ENCODE measurements around the gene MAGI1.

MAGI1 gene

DNA sequence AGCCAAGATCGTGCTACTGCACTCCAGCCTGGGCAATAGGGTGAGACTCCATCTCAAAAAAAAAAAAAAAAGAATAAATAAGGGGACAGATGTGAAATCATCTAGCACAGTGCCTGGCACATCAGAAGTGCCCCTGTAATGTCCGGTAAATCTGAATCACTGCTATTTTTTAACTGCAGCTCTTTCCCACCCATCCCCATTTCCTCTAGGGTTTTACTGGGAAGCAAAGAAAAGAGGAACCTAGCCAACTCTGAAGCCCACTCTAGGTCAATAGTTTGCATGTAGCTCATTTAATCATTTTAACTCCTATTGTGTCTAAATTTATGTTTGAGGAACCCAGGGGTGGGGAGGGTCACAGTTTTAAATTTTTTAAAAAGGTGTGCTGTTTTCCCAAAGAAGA lies 26.0 kb downstream of the MAGI1 start:
- DNase-seq: no peak

DNA sequence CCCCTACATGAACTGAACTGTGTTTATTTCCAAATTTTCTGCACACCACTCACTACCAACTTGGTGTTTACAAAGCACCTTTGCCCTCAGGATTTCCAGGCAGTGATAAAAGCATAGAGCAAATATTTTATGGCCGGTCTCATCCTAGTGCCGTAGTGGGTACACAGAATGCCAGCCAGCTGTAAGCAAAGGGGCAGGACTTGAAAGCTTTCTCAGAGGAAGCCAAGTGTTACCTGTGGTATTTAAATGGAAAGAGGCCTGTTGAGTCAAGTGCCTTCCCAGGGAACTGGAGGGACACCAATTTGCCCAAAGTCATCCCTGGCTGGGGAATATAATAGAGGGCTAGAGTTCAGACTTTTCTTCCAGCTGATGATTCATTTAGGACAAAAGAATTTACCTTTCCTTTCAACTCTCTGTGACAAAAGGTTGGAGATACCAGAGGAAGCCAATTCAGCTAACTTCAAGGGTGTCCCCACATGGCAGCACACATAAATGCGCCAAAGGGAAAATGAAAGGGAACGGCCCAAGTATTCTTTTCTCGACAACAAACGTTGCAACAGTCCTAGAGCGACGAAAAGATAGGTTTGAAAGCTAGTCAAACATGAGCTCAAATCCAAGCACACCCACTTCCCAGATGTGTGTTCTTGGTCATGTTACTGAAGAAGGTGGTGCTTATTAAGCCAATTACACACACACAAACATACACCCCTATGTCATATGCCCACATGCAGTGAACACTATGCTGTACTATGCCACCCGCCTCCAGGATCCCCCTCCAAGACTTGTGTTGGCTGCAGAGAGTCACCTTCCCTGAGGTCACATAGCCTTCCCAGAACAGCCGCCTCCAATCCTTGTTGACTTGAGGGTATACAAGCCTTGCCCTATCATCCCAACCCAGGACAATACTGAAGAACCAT lies 27.7 kb downstream of the MAGI1 start:
- no peak for DNase-seq

- DNase-seq: no peak
Measured at GRCh38 chr3:66010348-66010738, 28.4 kb downstream of the MAGI1 start.

DNA sequence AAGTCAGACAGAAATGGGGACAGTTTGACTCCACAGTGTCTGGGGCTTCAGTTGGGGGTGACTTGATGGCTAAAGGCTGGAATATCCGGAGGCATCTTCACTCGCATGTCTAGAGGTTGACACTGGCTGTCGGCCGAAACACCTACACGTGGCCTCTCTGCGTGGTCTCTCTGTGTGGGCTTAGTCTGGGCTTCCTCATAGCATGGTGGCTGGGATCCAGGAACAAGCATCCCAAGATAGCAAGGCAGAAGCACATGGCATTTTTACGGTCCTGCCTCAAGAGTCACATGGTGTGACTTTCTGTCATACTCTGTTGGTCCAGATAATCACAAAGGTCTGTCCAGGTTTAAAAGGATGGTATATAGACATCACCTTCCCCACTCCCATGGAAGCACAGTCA lies 34.5 kb downstream of the MAGI1 start:
- DNase-seq: no peak

- no peak for DNase-seq
Measured at GRCh38 chr3:66001626-66002025, 37.1 kb downstream of the MAGI1 start.

- no peak for DNase-seq
Measured at GRCh38 chr3:66000506-66000905, 38.2 kb downstream of the MAGI1 start.

DNA sequence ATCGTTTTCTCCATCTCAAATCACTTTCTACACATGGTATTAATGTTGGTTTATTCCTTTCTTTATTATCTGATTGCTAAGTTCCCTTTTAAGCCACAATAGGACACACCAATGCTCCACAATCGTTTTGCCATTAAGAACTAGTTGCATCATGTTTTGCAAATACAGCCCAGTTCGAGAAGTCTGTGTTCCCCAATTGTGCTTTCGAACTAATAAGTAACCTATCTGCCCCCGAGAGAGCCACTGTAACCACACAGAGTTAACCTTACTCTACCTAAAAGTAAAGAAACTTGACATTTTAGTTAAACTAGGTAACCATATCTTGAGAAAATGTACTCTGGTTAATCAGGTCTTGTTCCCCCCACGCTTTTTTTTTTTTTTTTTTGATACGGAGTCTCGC lies 39.1 kb downstream of the MAGI1 start:
- no peak for DNase-seq

DNA sequence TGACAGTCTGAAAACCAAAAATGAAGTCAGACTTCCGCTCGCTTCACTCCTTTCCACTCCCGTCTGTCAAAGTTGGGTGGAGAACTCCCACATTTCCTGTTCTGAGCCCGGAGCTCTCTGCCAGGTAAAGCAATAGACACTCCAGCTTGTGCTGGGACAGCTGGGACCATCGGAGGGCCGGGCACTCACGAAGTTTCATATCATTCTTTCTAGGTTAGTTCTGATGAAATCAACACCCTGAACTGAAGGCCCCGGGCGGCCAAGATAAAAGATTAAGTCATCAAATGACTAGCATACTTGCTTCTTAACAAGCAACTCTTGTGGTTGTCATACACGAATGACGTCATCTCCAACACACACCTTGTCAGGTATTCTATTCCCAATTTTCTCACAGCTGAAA lies 42.1 kb downstream of the MAGI1 start:
- no peak for DNase-seq

GRCh38 chr3:65995515-65995914 lies 43.2 kb downstream of the MAGI1 start:
- DNase-seq: no peak

DNA sequence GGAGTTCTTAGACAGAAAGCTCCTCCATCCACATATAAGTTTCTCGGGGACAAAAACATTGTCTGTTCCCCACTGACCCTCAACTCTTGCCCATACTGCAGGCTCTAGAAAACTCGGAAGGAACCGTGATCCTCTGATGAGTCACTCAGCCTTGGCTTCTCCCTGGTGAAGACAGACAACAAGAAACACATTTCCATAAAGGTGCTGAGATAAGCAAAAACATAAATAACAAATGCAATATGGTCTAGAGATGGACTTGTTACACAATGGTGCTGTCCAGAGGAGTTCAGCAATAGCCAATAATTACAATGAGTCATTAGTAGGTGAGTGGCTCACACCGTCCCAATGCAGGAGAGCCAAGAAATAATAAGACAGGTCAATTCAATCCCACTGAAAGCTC lies 43.7 kb downstream of the MAGI1 start:
- DNase-seq: no peak

DNA sequence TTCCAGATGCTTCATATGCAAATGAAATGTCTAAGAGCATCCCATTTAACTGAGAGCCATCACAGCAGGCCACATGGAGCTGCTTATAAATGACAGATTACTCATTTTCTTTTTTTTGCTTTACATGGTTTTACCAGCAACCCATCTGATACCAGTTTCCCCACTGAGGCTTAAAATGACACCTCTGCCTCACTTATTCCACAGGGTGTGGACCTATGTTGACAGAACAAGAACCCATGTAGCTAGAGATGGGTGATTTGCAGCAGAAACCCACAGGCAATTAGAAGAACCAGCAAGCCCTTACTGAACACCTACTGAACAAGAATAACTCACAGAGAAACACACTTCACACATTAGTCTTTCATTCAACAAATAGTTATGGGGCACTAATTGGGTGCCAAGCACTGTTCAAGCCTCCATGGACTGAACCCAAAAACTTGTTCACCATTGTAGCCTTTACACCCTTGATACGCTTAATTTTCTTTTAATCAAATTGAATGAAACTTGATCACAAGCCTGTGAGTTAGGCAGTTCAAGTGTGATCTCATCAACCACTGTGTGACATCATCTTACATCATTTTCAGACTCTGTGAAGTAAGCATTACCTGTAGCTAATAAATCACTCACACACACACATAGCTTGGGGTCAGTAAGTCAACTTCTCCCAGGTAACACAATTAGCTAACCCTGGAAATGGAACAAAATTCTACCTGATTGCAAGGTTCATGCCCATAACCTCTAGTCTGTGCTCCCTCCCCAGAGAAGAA lies 45.4 kb downstream of the MAGI1 start:
- no peak for DNase-seq

DNA sequence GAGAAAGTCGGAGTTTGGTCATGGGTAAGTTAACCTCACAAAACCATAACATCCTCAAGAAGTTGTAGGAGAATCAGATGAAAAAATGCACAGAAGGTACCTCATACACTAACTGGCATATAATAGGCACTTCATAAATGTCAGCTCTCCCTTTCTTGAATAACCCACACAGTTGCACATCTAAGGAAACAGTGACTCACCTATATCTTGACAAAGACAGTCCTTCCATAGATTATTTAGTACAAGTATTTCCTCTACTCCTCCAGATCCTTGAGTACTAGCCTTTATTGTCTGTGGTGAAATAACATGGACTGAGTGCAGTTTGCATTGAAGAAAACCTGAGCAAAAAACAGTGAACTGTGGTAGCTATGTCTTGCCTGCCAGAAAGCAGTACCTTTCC lies 46.6 kb downstream of the MAGI1 start:
- DNase-seq: no peak

DNA sequence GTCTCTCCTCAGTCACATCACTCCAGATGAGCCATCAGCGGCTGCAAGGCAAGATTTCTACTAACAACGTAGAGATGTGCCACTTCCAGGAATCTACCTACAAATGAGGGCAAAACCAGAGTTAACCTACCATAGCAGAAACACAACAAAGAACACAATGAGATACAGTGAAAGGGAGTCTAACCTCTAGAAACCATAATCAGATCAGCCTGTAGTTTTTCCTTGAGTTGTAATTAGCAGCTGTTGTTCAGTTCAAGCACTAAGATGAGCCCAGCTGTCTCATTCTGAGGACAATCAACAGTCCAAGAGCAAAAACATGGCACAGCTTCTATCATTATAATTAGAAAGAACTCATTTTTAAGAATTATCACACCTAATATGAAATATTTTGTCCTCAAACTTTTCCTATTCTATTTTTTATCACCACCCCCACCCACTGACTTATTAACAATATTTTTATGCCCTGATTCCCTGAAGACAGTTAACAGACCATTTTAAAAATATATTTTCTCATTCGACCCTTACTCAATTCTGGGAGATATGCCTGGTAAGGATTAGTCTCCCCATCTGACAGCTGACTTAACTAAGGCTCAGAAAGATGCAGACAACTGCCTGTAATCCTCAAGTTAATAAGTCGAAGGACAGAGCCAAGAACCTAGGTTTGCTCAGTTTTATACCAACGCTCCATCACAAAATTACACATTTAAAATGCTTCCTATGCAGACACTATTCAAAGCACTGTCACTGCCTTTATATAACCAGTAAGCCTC lies 50.1 kb downstream of the MAGI1 start:
- no peak for DNase-seq

DNA sequence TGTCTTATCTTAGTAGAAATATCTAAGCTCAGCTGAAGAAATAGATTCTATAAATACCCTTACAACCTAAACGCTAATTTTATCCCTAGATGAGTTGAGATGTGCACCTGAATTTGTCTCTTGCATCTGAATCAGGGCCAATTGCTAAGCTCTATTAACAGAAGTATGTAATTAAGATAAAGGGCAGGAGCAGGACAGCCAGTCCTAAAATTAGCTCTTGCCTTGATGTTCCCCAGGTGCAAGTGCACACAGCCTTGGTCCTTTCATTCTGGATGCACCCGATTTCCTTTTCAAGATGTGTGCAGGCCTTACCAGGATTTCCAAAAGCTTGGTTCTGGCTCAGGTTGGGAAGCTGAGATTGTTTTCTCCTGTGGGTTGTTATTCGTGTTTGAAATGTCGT lies 52.4 kb downstream of the MAGI1 start:
- DNase-seq: no peak

DNA sequence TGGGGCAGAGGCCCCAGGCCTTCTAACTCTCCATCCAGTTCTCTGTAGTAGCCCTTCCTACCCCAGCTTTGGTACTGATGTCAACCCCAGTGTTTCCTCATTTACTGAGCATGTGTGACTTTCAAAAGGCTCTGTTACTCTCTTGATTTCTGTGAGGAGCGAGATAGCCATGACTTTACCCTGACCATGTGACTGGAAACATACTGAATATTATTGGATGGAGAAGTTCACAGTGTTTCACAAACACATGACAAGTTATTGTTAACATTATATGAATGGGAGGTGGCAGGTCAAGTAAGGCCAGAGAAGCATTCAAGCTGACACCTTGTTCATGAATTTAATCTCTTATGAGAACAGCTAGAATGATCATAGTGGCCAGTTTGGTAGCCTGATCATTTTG lies 53.7 kb downstream of the MAGI1 start:
- no peak for DNase-seq

- no peak for DNase-seq
Measured at GRCh38 chr3:65983100-65983499, 55.6 kb downstream of the MAGI1 start.

GRCh38 chr3:65979731-65980130 lies 59.0 kb downstream of the MAGI1 start:
- no peak for DNase-seq

DNA sequence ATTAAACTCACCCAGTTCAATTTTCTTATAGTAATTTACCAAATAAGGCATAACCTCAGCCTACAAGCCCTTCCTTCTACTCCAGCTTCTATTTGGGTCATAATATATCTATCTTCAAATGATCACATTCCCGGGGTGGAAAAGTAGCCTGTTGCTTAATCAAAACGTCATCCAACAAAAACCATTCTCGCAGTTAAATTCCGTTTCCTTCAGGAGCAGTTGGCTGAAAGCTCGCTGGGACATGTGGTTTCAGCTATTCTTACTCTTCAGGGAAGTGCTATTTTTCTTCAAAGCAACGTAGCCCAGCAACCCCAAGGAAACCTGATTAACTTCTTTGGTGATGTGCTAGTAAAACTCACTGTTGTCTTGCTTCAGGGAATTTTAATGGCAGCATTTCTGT lies 59.6 kb downstream of the MAGI1 start:
- no peak for DNase-seq

GRCh38 chr3:65978116-65978515 lies 60.6 kb downstream of the MAGI1 start:
- DNase-seq: no peak

GRCh38 chr3:65975032-65975431 lies 63.7 kb downstream of the MAGI1 start:
- DNase-seq: no peak

DNA sequence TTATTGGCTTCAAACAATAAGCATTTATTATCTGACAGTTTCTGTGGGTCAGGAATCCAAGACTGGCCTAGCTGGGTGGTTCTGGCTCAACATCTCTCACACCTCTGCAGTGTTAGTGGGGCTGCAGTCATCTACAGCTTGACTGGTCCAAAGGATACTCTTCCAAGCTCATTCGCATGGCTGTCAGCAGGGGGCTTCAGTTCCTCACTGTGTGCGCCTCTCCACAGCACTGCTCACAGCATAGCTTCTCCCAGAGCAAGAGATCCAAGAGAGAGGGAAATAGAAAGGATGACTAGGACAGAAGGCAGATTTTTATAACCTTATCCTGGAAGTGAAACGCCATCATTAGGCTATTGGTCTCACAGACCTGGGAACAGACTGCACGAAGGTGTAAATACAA lies 64.2 kb downstream of the MAGI1 start:
- DNase-seq: no peak

DNA sequence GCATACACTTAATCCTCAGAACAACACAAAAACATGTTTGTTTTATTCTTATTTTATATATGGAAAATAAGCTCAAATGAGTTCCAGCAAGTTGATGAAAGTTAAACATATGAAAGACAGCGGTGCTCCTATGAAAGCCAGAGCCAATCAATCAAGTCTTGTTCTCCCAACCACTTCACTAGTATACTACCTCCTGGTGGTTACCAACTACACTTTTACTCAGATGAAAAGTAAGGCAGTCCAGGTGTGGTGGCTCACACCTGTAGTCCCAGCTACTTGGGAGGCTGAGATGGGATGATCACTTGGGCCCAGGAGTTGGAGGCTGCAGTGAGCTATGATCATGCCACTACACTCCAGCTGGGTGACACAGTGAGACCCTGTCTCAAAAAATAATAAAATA lies 66.0 kb downstream of the MAGI1 start:
- no peak for DNase-seq

Data from activated gamma-delta T cell treated with Interleukin-2 at 50 U/mL for 16 hours (primary cell).